ENCODE measurements around the gene NR2C2. TPM values are rescaled to one million over a fixed set of nuclear protein-coding genes. Genes with fewer than 3 reads are reported as not detected.

Gene NR2C2
- total RNA-seq, 1 experiment from 2014 or later, result 50.8 TPM

GRCh38 chr3:14911651-14912050, 35.7 kb upstream of the NR2C2 start (continued):
- TF ChIP-seq PRDM15 (CRISPR knock-in tag; IDR thresholded peaks at IDR 0.05), result no peak
- no peak for TF ChIP-seq ZNF425 (CRISPR knock-in tag; conservative IDR thresholded peaks at IDR 0.05)
- no peak for TF ChIP-seq NR3C1 (CRISPR knock-in tag; conservative IDR thresholded peaks at IDR 0.05; ENCODE audit: low read depth)
- TF ChIP-seq AFF4 (CRISPR knock-in tag; IDR thresholded peaks at IDR 0.05; ENCODE audit: borderline replicate concordance), result no peak
- no peak for TF ChIP-seq TP53 (CRISPR knock-in tag; IDR thresholded peaks at IDR 0.05)
- TF ChIP-seq, protein P1, sequence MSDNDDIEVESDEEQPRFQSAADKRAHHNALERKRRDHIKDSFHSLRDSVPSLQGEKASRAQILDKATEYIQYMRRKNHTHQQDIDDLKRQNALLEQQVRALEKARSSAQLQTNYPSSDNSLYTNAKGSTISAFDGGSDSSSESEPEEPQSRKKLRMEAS (CRISPR knock-in tag; IDR thresholded peaks at IDR 0.05), result no peak

DNA sequence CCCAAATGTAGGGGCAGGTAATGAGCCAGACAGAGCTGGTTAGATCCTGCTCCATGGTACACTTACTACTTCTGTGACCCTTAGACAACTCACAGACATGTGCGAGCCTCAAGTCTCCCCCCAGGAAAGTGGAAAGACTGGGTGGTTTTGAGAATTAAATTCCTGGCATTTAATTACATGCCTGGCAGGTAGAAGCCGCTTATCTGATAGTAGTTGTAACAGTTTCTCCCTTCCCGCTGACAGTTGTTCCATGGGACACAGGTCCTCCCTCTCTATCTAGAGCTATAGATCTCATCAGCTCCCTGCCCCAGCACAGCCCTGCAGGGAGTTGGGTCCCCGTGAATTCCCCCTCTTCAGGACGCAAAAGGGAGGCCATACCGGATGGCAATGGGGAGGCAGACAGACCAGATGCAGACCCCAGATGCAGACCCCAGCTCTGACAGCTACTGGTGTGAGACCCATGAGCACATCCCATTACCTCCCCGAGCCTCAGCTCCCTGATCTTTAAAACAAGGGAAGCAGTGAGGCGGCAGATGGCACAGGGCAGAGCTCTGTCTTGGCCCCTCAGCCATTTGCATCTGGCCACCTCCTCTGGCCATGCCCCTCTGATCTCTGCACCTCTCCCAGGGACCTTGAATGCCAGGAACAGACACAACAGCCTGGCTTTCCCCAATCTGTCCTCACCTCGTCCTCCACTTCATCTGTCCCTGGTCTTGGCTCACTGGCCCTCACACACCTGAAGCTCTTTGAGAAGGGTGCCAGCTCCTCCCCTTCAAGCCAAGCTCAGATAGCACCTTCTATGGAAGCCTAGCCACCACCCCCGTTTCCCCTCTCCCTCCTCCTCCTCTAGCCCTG, 34.1 kb upstream of the NR2C2 start:
- TF ChIP-seq FOXP4 (CRISPR knock-in tag; IDR thresholded peaks at IDR 0.05), result no peak
- TF ChIP-seq, protein P2, sequence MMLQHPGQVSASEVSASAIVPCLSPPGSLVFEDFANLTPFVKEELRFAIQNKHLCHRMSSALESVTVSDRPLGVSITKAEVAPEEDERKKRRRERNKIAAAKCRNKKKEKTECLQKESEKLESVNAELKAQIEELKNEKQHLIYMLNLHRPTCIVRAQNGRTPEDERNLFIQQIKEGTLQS (CRISPR knock-in tag; conservative IDR thresholded peaks at IDR 0.05), result no peak
- TF ChIP-seq KAT7 (CRISPR knock-in tag; IDR thresholded peaks at IDR 0.05; ENCODE audit: borderline replicate concordance), result no peak
- TF ChIP-seq TCF7 (CRISPR knock-in tag; IDR thresholded peaks at IDR 0.05; ENCODE audit: low read depth), result no peak
- TF ChIP-seq GTF2I (CRISPR knock-in tag; conservative IDR thresholded peaks at IDR 0.05), result no peak
- TF ChIP-seq MLX (CRISPR knock-in tag; IDR thresholded peaks at IDR 0.05), result no peak
- TF ChIP-seq ZBTB21 (CRISPR knock-in tag; IDR thresholded peaks at IDR 0.05; ENCODE audit: borderline replicate concordance), result no peak
- no peak for TF ChIP-seq FOXK1 (CRISPR knock-in tag; IDR thresholded peaks at IDR 0.05)
- H3K27ac Mint-ChIP-seq, result no peak overlapping the region
- ChIA-PET CTCF (interaction anchor here (1.0 to 4.8 kb wide), 23 partner anchors 8 to 404 kb away, joined by 3 to 52 read pairs (median 4); no protein-coding TSS in a partner anchor), POLR2A (no interaction called here)
- DNase-seq (ENCODE audit: low spot score) (no peak), ATAC-seq (no peak)
- no peaks in the 10 kb centered on the region for H3K9me3 Mint-ChIP-seq
- H3K4me3 Mint-ChIP-seq, result no peak overlapping the region
- no peaks in the 10 kb centered on the region for H3K36me3 Mint-ChIP-seq
- H3K27me3 Mint-ChIP-seq (ENCODE audit: low read depth), result no peaks in the 10 kb centered on the region
- H3K4me1 Mint-ChIP-seq, result peaks cover 6% of the 10 kb centered on the region
